Measurements from ENCODE around the gene ARL13B. TPM values are rescaled to one million over a fixed set of nuclear protein-coding genes. Genes with fewer than 3 reads are reported as not detected.
"Not testable (repeated sequence)": the region's sequence is repeated elsewhere in the genome, so short reads cannot be mapped to it uniquely, and the experiment has no call there.

ARL13B gene
- total and polyA plus RNA-seq, 2 donors (not counting 3 experiments of a cell fraction or from before 2014, with no cell fraction given): 3.8 to 8.6 TPM

DNA sequence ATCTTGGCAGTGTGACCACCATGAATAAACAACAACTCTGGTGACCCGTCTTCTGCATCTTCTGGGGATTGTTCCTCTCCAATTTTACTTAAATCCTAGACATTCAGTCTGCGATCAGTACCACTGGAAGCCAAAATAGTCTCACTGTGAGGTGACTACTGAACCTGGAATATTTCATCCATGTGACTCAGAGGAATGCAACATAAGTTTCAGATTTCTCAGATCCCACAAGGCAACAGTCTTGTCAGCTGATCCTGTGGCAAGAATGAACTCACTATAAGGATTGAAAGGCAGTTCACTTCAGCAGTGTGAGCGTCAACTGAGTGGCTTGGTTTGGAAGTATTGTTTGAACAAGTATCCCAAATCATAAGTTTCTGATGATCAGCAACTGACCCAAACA lies 96.1 kb downstream of the ARL13B start:
- H3K4me1 ChIP-seq (ENCODE audit: control insufficient read depth, extremely low read depth, insufficient read depth, low read length): no peaks in the 10 kb centered on the region
- H3K36me3 ChIP-seq (ENCODE audit: control insufficient read depth in 2 of 2, extremely low read depth in 1 of 2, insufficient read depth in 2 of 2, low read length in 2 of 2): peaks cover 0 to 5% of the 10 kb centered on the region in 2 experiments
- POLR2A ChIA-PET: no interaction called here
- H3K9me1 ChIP-seq (replicated peaks; ENCODE audit: control insufficient read depth, extremely low read depth, insufficient read depth, low read length): no peaks in the 10 kb centered on the region
- no peak overlapping the region for H2AFZ ChIP-seq (ENCODE audit: low read depth, low read length)
- H4K20me1 ChIP-seq (replicated peaks; ENCODE audit: control insufficient read depth, extremely low read depth, insufficient read depth, low read length): no peaks in the 10 kb centered on the region
- no peaks in the 10 kb centered on the region for H3K79me2 ChIP-seq (ENCODE audit: control insufficient read depth, insufficient read depth, low read length)
- H3K4me2 ChIP-seq (ENCODE audit: insufficient read depth, low read length): no peak overlapping the region
- no TSS peak for BruUV-seq (replicated peaks)
- dilution Hi-C loops (cut with MboI; ENCODE audit: extremely low pct_ligation_motif_present, low sequenced_read_pairs) (no loop called here), intact Hi-C loops (cut with micrococcal nuclease) (no loop called here)
- TF ChIP-seq POLR2AphosphoS5 (IDR thresholded peaks at IDR 0.05; ENCODE audit: insufficient read depth, low read depth, low read length): no peak
- no peak for TF ChIP-seq GATA2 (IDR thresholded peaks at IDR 0.05; ENCODE audit: insufficient read depth, insufficient read length, low read depth, low read length)
- no peak for TF ChIP-seq POLR2A (IDR thresholded peaks at IDR 0.05; ENCODE audit: low read depth, low read length)
- TF ChIP-seq FOS (IDR thresholded peaks at IDR 0.05; ENCODE audit: borderline replicate concordance, insufficient read depth, low read length): no peak
- TF ChIP-seq, protein P1, sequence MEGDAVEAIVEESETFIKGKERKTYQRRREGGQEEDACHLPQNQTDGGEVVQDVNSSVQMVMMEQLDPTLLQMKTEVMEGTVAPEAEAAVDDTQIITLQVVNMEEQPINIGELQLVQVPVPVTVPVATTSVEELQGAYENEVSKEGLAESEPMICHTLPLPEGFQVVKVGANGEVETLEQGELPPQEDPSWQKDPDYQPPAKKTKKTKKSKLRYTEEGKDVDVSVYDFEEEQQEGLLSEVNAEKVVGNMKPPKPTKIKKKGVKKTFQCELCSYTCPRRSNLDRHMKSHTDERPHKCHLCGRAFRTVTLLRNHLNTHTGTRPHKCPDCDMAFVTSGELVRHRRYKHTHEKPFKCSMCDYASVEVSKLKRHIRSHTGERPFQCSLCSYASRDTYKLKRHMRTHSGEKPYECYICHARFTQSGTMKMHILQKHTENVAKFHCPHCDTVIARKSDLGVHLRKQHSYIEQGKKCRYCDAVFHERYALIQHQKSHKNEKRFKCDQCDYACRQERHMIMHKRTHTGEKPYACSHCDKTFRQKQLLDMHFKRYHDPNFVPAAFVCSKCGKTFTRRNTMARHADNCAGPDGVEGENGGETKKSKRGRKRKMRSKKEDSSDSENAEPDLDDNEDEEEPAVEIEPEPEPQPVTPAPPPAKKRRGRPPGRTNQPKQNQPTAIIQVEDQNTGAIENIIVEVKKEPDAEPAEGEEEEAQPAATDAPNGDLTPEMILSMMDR (IDR thresholded peaks at IDR 0.05; ENCODE audit: extremely low read depth in 1 of 2, insufficient read depth in 1 of 2, low read depth in 1 of 2, low read length in 2 of 2): no peak
- TF ChIP-seq, protein P2, sequence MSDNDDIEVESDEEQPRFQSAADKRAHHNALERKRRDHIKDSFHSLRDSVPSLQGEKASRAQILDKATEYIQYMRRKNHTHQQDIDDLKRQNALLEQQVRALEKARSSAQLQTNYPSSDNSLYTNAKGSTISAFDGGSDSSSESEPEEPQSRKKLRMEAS (IDR thresholded peaks at IDR 0.05; ENCODE audit: insufficient read depth, insufficient read length): no peak
- TF ChIP-seq JUN (IDR thresholded peaks at IDR 0.05; ENCODE audit: borderline replicate concordance, insufficient read depth, insufficient read length, low read depth): no peak
- TF ChIP-seq EZH2 (IDR thresholded peaks at IDR 0.05; ENCODE audit: borderline replicate concordance, low read depth, low read length, severe bottlenecking): no peak
- TF ChIP-seq MYC (IDR thresholded peaks at IDR 0.05; ENCODE audit: low read depth, low read length): no peak
- DNase-seq (ENCODE audit: low read depth, low spot score) (no peak), FAIRE-seq (no peak)
- no peak overlapping the region for H3K27ac ChIP-seq (ENCODE audit: insufficient read depth, low read depth, low read length)
- H3K4me3 ChIP-seq (replicated peaks in 1 of 3; ENCODE audit: insufficient read depth in 1 of 3, low read depth in 1 of 3, low read length in 3 of 3): no peak overlapping the region
- H3K9ac ChIP-seq (replicated peaks; ENCODE audit: extremely low read depth, insufficient read depth, low read length): no peak overlapping the region
- CTCF ChIA-PET: no interaction called here
- H3K27me3 ChIP-seq (ENCODE audit: control insufficient read depth in 2 of 2, insufficient read depth in 2 of 2, low read length in 2 of 2): no peaks in the 10 kb centered on the region
- H3K9me3 ChIP-seq (replicated peaks; ENCODE audit: control insufficient read depth, insufficient read depth, low read length): no peaks in the 10 kb centered on the region

DNA sequence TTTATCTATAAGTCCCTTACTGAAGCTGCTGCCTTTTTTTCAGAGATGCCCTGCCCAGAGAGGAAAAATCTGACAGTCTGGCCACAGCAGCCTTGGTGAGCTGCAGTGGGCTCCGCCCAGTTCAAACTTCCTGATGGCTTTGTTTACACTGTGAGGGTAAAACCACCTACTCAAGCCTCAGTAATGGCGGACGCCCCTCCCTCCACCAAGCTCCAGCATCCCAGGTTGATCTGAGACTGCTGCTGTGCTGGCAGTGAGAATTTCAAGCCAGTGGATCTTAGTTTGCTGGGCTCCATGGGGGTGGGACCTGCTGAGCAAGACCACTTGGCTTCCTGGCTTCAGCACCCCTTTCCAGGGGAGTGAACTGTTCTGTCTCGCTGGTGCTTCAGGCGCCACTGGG lies 100.6 kb downstream of the ARL13B start:
- H3K79me2 ChIP-seq (ENCODE audit: control insufficient read depth, insufficient read depth, low read length); H2AFZ ChIP-seq (ENCODE audit: low read depth, low read length); H3K4me2 ChIP-seq (ENCODE audit: insufficient read depth, low read length); DNase-seq (ENCODE audit: low read depth, low spot score); H3K36me3 ChIP-seq (ENCODE audit: control insufficient read depth in 2 of 2, extremely low read depth in 1 of 2, insufficient read depth in 2 of 2, low read length in 2 of 2); POLR2A ChIA-PET; BruUV-seq (replicated peaks); H3K4me3 ChIP-seq (replicated peaks in 1 of 3; ENCODE audit: insufficient read depth in 1 of 3, low read depth in 1 of 3, low read length in 3 of 3); H4K20me1 ChIP-seq (replicated peaks; ENCODE audit: control insufficient read depth, extremely low read depth, insufficient read depth, low read length); dilution Hi-C loops (cut with MboI; ENCODE audit: extremely low pct_ligation_motif_present, low sequenced_read_pairs); H3K27me3 ChIP-seq (ENCODE audit: control insufficient read depth in 2 of 2, insufficient read depth in 2 of 2, low read length in 2 of 2); H3K9ac ChIP-seq (replicated peaks; ENCODE audit: extremely low read depth, insufficient read depth, low read length); H3K27ac ChIP-seq (ENCODE audit: insufficient read depth, low read depth, low read length); FAIRE-seq; intact Hi-C loops (cut with micrococcal nuclease); H3K9me1 ChIP-seq (replicated peaks; ENCODE audit: control insufficient read depth, extremely low read depth, insufficient read depth, low read length); H3K9me3 ChIP-seq (replicated peaks; ENCODE audit: control insufficient read depth, insufficient read depth, low read length); H3K4me1 ChIP-seq (ENCODE audit: control insufficient read depth, extremely low read depth, insufficient read depth, low read length): not testable (repeated sequence)
- CTCF ChIA-PET: interaction anchor here (1.6 kb wide), 1 partner anchor 8 kb away, joined by 3 read pairs; no protein-coding TSS in a partner anchor
